ENCODE measurements around the gene FCER2. TPM values are rescaled to one million over a fixed set of nuclear protein-coding genes. Genes with fewer than 3 reads are reported as not detected.

The FCER2 gene
- total RNA-seq, 1 experiment from 2014 or later: not detected

GRCh38 chr19:7739801-7740681 lies 38.1 kb upstream of the FCER2 start:
- Histone ChIP-seq H3K9me3 (ENCODE audit: low read depth, low read length, poor library complexity, severe bottlenecking) (no peaks in the 10 kb centered on the region), H3K27ac (ENCODE audit: low read depth, low read length, poor library complexity, severe bottlenecking) (no peak overlapping the region), H3K36me3 (ENCODE audit: insufficient read depth, low read length, poor library complexity, severe bottlenecking) (no peaks in the 10 kb centered on the region), H3K27me3 (replicated peaks; ENCODE audit: insufficient read depth, low read depth, low read length, poor library complexity) (peaks cover 43% of the 10 kb centered on the region), H3K4me3 (ENCODE audit: low read depth, low read length, poor library complexity, severe bottlenecking) (no peak overlapping the region), H3K4me1 (ENCODE audit: insufficient read depth, low read length, poor library complexity, severe bottlenecking) (no peaks in the 10 kb centered on the region)
- BruUV-seq (replicated peaks): no TSS peak
- TF ChIP-seq CTCF (conservative IDR thresholded peaks at IDR 0.05; ENCODE audit: low read depth, low read length): no peak
- no peak for TF ChIP-seq EZH2 (IDR thresholded peaks at IDR 0.05; ENCODE audit: borderline replicate concordance, low read depth, low read length, poor library complexity, severe bottlenecking)
- no peak for DNase-seq (ENCODE audit: low spot score)
- intact Hi-C loops (cut with micrococcal nuclease; ENCODE audit: unreplicated experiment): no loop called here
- ChIA-PET CTCF (interaction anchor here (0.6 kb wide), 1 partner anchor 22 kb away, joined by 5 read pairs; no protein-coding TSS in a partner anchor), POLR2A (ENCODE audit: low non-redundant PET) (no interaction called here)

GRCh38 chr19:7739211-7739755 lies 37.4 kb upstream of the FCER2 start:
- no peaks in the 10 kb centered on the region for H3K4me1 ChIP-seq (ENCODE audit: insufficient read depth, low read length, poor library complexity, severe bottlenecking)
- intact Hi-C loops (cut with micrococcal nuclease; ENCODE audit: unreplicated experiment): no loop called here
- TF ChIP-seq EZH2 (IDR thresholded peaks at IDR 0.05; ENCODE audit: borderline replicate concordance, low read depth, low read length, poor library complexity, severe bottlenecking) (no peak), CTCF (conservative IDR thresholded peaks at IDR 0.05; ENCODE audit: low read depth, low read length) (no peak)
- H3K4me3 ChIP-seq (ENCODE audit: low read depth, low read length, poor library complexity, severe bottlenecking): no peak overlapping the region
- no TSS peak for BruUV-seq (replicated peaks)
- no peaks in the 10 kb centered on the region for H3K9me3 ChIP-seq (ENCODE audit: low read depth, low read length, poor library complexity, severe bottlenecking)
- H3K27me3 ChIP-seq (replicated peaks; ENCODE audit: insufficient read depth, low read depth, low read length, poor library complexity): peaks cover 37% of the 10 kb centered on the region
- DNase-seq (ENCODE audit: low spot score): no peak
- H3K27ac ChIP-seq (ENCODE audit: low read depth, low read length, poor library complexity, severe bottlenecking): no peak overlapping the region
- ChIA-PET CTCF (interaction anchor here (0.6 kb wide), 1 partner anchor 22 kb away, joined by 5 read pairs; no protein-coding TSS in a partner anchor), POLR2A (ENCODE audit: low non-redundant PET) (interaction anchor here (0.6 kb wide), 1 partner anchor 580 kb away, joined by 4 read pairs; no protein-coding TSS in a partner anchor)
- no peaks in the 10 kb centered on the region for H3K36me3 ChIP-seq (ENCODE audit: insufficient read depth, low read length, poor library complexity, severe bottlenecking)

GRCh38 chr19:7738023-7738422 lies 36.1 kb upstream of the FCER2 start:
- no peaks in the 10 kb centered on the region for H3K36me3 ChIP-seq (ENCODE audit: insufficient read depth, low read length, poor library complexity, severe bottlenecking)
- CTCF ChIA-PET: no interaction called here
- TF ChIP-seq EZH2 (IDR thresholded peaks at IDR 0.05; ENCODE audit: borderline replicate concordance, low read depth, low read length, poor library complexity, severe bottlenecking): no peak
- no peak for TF ChIP-seq CTCF (conservative IDR thresholded peaks at IDR 0.05; ENCODE audit: low read depth, low read length)
- intact Hi-C loops (cut with micrococcal nuclease; ENCODE audit: unreplicated experiment): no loop called here
- no peak overlapping the region for H3K4me3 ChIP-seq (ENCODE audit: low read depth, low read length, poor library complexity, severe bottlenecking)
- no peak overlapping the region for H3K27ac ChIP-seq (ENCODE audit: low read depth, low read length, poor library complexity, severe bottlenecking)
- H3K9me3 ChIP-seq (ENCODE audit: low read depth, low read length, poor library complexity, severe bottlenecking): no peaks in the 10 kb centered on the region
- no peaks in the 10 kb centered on the region for H3K4me1 ChIP-seq (ENCODE audit: insufficient read depth, low read length, poor library complexity, severe bottlenecking)
- no TSS peak for BruUV-seq (replicated peaks)
- DNase-seq (ENCODE audit: low spot score): no peak
- peaks cover 47% of the 10 kb centered on the region for H3K27me3 ChIP-seq (replicated peaks; ENCODE audit: insufficient read depth, low read depth, low read length, poor library complexity)
- POLR2A ChIA-PET (ENCODE audit: low non-redundant PET): no interaction called here
